CD4-positive, CD25-positive, alpha-beta regulatory T cell (primary cell): ENCODE data around the gene ARID1B. TPM values are rescaled to one million over a fixed set of nuclear protein-coding genes. Genes with fewer than 3 reads are reported as not detected.
"Not testable (repeated sequence)": the region's sequence is repeated elsewhere in the genome, so short reads cannot be mapped to it uniquely, and the experiment has no call there.

Experiments
- ATAC-seq, 2 donors: fragments of 150-1000 bp; cut with Tn5 transposase; one replicate each; pipeline ENCODE4 v1.10.0; 2021; ENCODE audit warnings: low read depth in 2 of 2, moderate number of reproducible peaks in 2 of 2, moderate library complexity in 1 of 2
- DNase-seq, 3 donors: peaks; one replicate each; pipeline versions ENCODE4 v3.0.0 to v3.0.0-alpha.2; 2012 to 2022; ENCODE audit warnings: mixed read lengths in 1 of 3
- H3K27ac ChIP-seq: one replicate; pipeline ENCODE4 v1.7.0; 2013; ENCODE audit warnings: mild to moderate bottlenecking, low read length; ENCODE audit not compliant: insufficient read depth, poor library complexity, severe bottlenecking
- H3K27me3 ChIP-seq: one replicate; pipeline ENCODE4 v1.7.0; 2013; ENCODE audit warnings: low read length; ENCODE audit not compliant: control insufficient read depth, insufficient read depth
- H3K36me3 ChIP-seq: one replicate; pipeline ENCODE4 v1.7.0; 2013; ENCODE audit warnings: mild to moderate bottlenecking, low read length, moderate library complexity; ENCODE audit not compliant: control insufficient read depth, insufficient read depth
- H3K4me1 ChIP-seq: 2 replicates; pipeline ENCODE4 v1.7.0; 2013; ENCODE audit warnings: mild to moderate bottlenecking, low read length; ENCODE audit not compliant: insufficient read depth, control insufficient read depth, poor library complexity, severe bottlenecking
- H3K4me3 ChIP-seq: one replicate; pipeline ENCODE4 v1.7.0; 2013; ENCODE audit warnings: low read depth, mild to moderate bottlenecking, low read length, moderate library complexity
- H3K9me3 ChIP-seq, 2 experiments: 1 replicate in 1 of 2; 2 replicates in 1 of 2; pipeline ENCODE4 v1.7.0; 2013; ENCODE audit warnings: low read length in 2 of 2, mild to moderate bottlenecking in 1 of 2, moderate library complexity in 1 of 2; ENCODE audit not compliant: control insufficient read depth in 2 of 2
- H3K27ac Mint-ChIP-seq, 3 donors: one replicate each; pipeline ENCODE4 v1.8.0; 2020 to 2022; ENCODE audit warnings: mild to moderate bottlenecking in 3 of 3, mixed read lengths in 3 of 3, moderate library complexity in 2 of 3
- H3K27me3 Mint-ChIP-seq: one replicate; pipeline ENCODE4 v1.8.0; 2022; ENCODE audit warnings: mild to moderate bottlenecking, mixed read lengths
- H3K36me3 Mint-ChIP-seq: one replicate; pipeline ENCODE4 v1.8.0; 2020; ENCODE audit warnings: mixed read lengths
- H3K4me1 Mint-ChIP-seq, 4 donors: one replicate each; pipeline ENCODE4 v1.8.0; 2020 to 2022; ENCODE audit warnings: mixed read lengths in 4 of 4, mild to moderate bottlenecking in 1 of 4
- H3K4me3 Mint-ChIP-seq, 4 donors: one replicate each; pipeline ENCODE4 v1.8.0; 2020 to 2022; ENCODE audit warnings: mild to moderate bottlenecking in 4 of 4, mixed read lengths in 4 of 4, moderate library complexity in 3 of 4
- H3K9me3 Mint-ChIP-seq, 7 donors: one replicate each; pipeline ENCODE4 v1.8.0; 2020 to 2022; ENCODE audit warnings: mixed read lengths in 7 of 7, mild to moderate bottlenecking in 3 of 7, moderate library complexity in 2 of 7
- polyA plus RNA-seq, 4 donors: library from polyadenylated mRNA; unstranded; fragments of 300-500 nt; fragmentation: Illumina TruSeq; gene quantifications; one replicate each; pipeline ENCODE4 v1.2.3, GENCODE V29; 2021
- total RNA-seq: library from RNA; stranded (reverse); gene quantifications from one replicate; pipeline ENCODE4 v1.2.3, GENCODE V29; 2022

ARID1B gene
- total and polyA plus RNA-seq, 5 donors from 2014 or later: 9.8 to 186 (median 12.4) TPM

DNA sequence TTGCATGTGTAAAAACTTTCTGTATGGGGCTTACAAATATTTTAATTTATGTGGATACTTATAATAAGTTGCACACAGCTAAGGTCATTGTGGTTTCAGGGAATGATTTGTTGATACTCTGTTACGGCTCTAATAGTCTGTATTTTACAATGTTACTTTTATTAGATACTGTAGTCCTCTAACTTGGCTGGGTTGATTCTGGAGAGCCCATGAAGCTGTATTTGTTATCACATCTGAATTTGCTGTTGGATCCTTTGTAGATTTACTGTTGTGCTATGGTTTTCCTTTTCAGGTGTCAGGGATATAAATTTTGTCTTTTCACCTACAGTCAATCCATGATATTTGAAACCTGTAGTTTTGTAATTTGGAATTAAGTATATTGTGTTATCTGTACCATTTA is 161.0 kb downstream of the ARID1B start:
- H3K9me3 Mint-ChIP-seq: no peaks in the 10 kb centered on the region
- ATAC-seq: no peak
- H3K27me3 Mint-ChIP-seq: no peaks in the 10 kb centered on the region
- Histone ChIP-seq H3K36me3 (peaks cover 3% of the 10 kb centered on the region), H3K27ac (no peak overlapping the region), H3K27me3 (no peaks in the 10 kb centered on the region), H3K4me1 (peaks cover 4% of the 10 kb centered on the region), H3K9me3 (no peaks in the 10 kb centered on the region), H3K4me3 (no peak overlapping the region)
- peaks cover 14% of the 10 kb centered on the region for H3K36me3 Mint-ChIP-seq
- peaks cover 34 to 74% (median 58%) of the 10 kb centered on the region in 4 donors for H3K4me1 Mint-ChIP-seq
- DNase-seq: no peak
- peak overlapping the region in 1 of 4 donors; percentile 14 for H3K4me3 Mint-ChIP-seq
- no peak overlapping the region for H3K27ac Mint-ChIP-seq

DNA sequence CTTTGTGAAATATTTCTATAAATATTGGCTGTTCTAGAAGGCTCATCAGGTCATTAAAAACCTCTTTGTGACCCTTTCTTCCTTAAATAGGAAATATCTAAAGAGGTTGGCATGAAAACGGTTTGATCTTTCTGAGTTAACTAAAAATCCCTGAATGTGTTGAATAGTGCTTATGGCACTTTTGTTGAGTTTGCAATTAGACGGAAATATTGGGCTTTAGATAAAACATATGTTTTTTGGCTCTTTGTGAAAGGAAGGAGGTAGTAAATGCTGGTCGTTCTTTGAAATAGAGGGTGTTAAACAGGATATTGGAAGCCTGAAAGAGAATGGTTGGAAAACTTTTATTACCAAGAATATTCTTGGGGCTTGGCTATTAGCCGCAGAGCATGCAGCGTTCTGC is 163.0 kb downstream of the ARID1B start:
- peak overlapping the region in 1 of 4 donors; percentile 21 for H3K4me3 Mint-ChIP-seq

GRCh38 chr6:156942266-156942665 is 165.1 kb downstream of the ARID1B start:
- Histone ChIP-seq H3K27ac (no peak overlapping the region), H3K4me1 (peaks cover 4% of the 10 kb centered on the region), H3K36me3 (no peaks in the 10 kb centered on the region), H3K4me3 (no peak overlapping the region), H3K9me3 (no peaks in the 10 kb centered on the region), H3K27me3 (no peaks in the 10 kb centered on the region)
- Mint-ChIP-seq H3K27ac (no peak overlapping the region), H3K4me1 (peaks cover 23 to 76% (median 62%) of the 10 kb centered on the region in 4 donors), H3K27me3 (no peaks in the 10 kb centered on the region), H3K9me3 (no peaks in the 10 kb centered on the region), H3K4me3 (no peak overlapping the region), H3K36me3 (peaks cover 3% of the 10 kb centered on the region)
- ATAC-seq (no peak), DNase-seq (no peak)

More for the DNA sequence above, 163.0 kb downstream of the ARID1B start:
- H3K27me3 ChIP-seq: no peaks in the 10 kb centered on the region
- H3K27ac ChIP-seq: no peak overlapping the region
- peaks cover 4% of the 10 kb centered on the region for H3K4me1 ChIP-seq
- no peaks in the 10 kb centered on the region for H3K9me3 ChIP-seq
- H3K27ac Mint-ChIP-seq: peak overlapping the region in 1 of 3 donors; percentile 13
- no peak overlapping the region for H3K4me3 ChIP-seq
- no peak for DNase-seq
- H3K9me3 Mint-ChIP-seq: no peaks in the 10 kb centered on the region
- H3K27me3 Mint-ChIP-seq: no peaks in the 10 kb centered on the region
- H3K36me3 ChIP-seq: peaks cover 2% of the 10 kb centered on the region
- no peak for ATAC-seq
- peaks cover 23 to 72% (median 54%) of the 10 kb centered on the region in 4 donors for H3K4me1 Mint-ChIP-seq
- peaks cover 12% of the 10 kb centered on the region for H3K36me3 Mint-ChIP-seq

DNA sequence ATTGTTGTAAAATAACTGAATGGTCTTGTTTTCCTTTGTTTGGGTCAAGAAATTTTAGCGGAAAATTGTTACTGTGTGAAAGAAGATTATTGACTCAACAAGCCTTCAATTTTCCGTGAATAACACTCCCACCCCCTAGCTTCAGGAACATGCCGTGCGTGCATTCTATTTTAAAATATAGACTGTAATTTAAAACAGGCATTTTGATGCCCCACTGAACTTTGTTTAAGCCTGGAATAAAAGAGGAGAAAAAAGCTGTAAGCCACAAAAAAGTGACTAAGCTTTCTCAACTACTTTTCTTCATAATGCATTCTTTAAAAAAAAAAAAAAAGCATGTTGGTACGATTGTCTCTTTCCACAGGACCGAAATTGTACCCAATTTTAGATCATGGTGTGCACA is 166.0 kb downstream of the ARID1B start:
- Histone ChIP-seq H3K4me3 (no peak overlapping the region), H3K27me3 (no peaks in the 10 kb centered on the region), H3K9me3 (no peaks in the 10 kb centered on the region), H3K27ac (no peak overlapping the region), H3K4me1 (peaks cover 4% of the 10 kb centered on the region), H3K36me3 (no peaks in the 10 kb centered on the region)
- no peak for DNase-seq
- peaks cover 3% of the 10 kb centered on the region for H3K36me3 Mint-ChIP-seq
- no peak for ATAC-seq
- H3K9me3 Mint-ChIP-seq: no peaks in the 10 kb centered on the region
- peak overlapping the region in 1 of 3 donors; percentile 10 for H3K27ac Mint-ChIP-seq
- H3K4me1 Mint-ChIP-seq: peaks cover 16 to 68% (median 57%) of the 10 kb centered on the region in 4 donors
- no peaks in the 10 kb centered on the region for H3K27me3 Mint-ChIP-seq
- no peak overlapping the region for H3K4me3 Mint-ChIP-seq

DNA sequence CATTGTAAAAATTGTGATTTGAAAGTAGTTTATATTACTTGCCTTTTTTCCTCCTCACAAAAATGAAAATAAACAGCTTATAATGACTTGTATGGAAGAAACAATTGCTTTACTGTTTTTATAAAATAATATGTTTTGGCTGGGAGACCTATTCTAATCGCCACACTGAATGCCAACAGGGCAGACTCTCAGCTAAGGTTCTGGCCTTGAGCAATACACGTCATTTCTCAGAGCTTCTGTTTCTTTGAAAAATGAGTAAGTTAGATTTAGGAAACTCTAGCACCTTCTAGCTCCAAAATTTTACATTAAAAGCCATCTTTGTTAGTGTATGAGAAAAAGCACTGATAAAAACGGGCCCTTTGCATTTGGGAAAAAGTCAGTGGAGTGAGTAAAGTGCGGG is 166.6 kb downstream of the ARID1B start:
- H3K27me3 Mint-ChIP-seq: no peaks in the 10 kb centered on the region
- Histone ChIP-seq H3K36me3 (no peaks in the 10 kb centered on the region), H3K27ac (no peak overlapping the region), H3K9me3 (no peaks in the 10 kb centered on the region), H3K4me3 (no peak overlapping the region), H3K4me1 (peaks cover 4% of the 10 kb centered on the region), H3K27me3 (no peaks in the 10 kb centered on the region)
- DNase-seq (no peak), ATAC-seq (no peak)
- peaks cover 3% of the 10 kb centered on the region for H3K36me3 Mint-ChIP-seq
- no peak overlapping the region for H3K4me3 Mint-ChIP-seq
- peaks cover 18 to 64% (median 52%) of the 10 kb centered on the region in 4 donors for H3K4me1 Mint-ChIP-seq
- no peaks in the 10 kb centered on the region for H3K9me3 Mint-ChIP-seq
- H3K27ac Mint-ChIP-seq: no peak overlapping the region

DNA sequence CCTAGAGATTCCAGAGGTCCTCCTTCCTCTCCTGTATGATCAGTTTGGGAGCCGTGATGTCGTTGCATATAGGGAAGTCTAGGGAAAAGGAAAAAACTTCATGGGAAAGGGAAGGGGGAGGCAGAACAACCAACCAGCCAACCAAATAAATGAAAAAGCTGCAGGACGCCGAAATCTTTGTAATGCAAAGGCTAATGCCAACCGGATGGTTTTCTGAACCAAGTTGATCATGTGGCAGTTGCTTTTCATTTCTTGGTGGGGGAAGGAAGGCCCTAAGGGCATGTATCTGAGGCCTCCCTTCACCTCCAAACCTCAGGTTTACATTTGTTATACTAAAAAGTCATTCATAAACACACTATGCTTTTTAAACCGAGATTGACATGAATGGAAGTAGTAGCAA is 167.2 kb downstream of the ARID1B start:
- H3K27ac Mint-ChIP-seq: peak overlapping the region in 1 of 3 donors; percentile 26
- H3K36me3 ChIP-seq: no peaks in the 10 kb centered on the region
- peaks cover 24 to 66% (median 55%) of the 10 kb centered on the region in 4 donors for H3K4me1 Mint-ChIP-seq

DNA sequence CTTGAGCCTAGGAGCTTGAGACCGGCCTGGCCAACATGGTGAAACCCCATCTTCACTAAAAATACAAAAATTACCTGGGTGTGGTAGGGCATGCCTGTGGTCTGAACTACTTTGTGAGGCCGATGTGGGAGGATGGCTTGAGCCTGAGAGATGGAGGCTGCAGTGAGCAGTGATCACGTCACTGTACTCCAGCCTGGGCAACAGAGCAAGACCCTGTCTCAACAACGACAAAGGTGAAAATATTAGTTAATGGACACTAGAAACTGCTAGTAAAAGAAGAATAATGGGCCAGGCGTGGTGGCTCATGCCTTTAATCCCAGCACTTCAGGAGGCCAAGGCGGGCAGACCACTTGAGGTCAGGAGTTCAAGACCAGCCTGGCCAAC is 168.6 kb downstream of the ARID1B start:
- peak overlapping the region in 1 of 3 donors; percentile 65 for H3K27ac Mint-ChIP-seq
- not testable (repeated sequence) for ATAC-seq, H3K4me1 ChIP-seq, H3K36me3 Mint-ChIP-seq, H3K4me3 ChIP-seq, H3K27ac ChIP-seq, H3K4me3 Mint-ChIP-seq, H3K9me3 Mint-ChIP-seq, H3K9me3 ChIP-seq, H3K27me3 Mint-ChIP-seq, H3K36me3 ChIP-seq, DNase-seq, H3K27me3 ChIP-seq
- peaks cover 24 to 67% (median 53%) of the 10 kb centered on the region in 4 donors for H3K4me1 Mint-ChIP-seq

More for the DNA sequence above, 167.2 kb downstream of the ARID1B start:
- H3K9me3 Mint-ChIP-seq: no peaks in the 10 kb centered on the region
- ATAC-seq (no peak), DNase-seq (no peak)
- peaks cover 3% of the 10 kb centered on the region for H3K36me3 Mint-ChIP-seq
- Histone ChIP-seq H3K4me1 (peaks cover 4% of the 10 kb centered on the region), H3K9me3 (no peaks in the 10 kb centered on the region), H3K27ac (no peak overlapping the region), H3K27me3 (no peaks in the 10 kb centered on the region), H3K4me3 (no peak overlapping the region)
- H3K4me3 Mint-ChIP-seq: no peak overlapping the region
- H3K27me3 Mint-ChIP-seq: no peaks in the 10 kb centered on the region

DNA sequence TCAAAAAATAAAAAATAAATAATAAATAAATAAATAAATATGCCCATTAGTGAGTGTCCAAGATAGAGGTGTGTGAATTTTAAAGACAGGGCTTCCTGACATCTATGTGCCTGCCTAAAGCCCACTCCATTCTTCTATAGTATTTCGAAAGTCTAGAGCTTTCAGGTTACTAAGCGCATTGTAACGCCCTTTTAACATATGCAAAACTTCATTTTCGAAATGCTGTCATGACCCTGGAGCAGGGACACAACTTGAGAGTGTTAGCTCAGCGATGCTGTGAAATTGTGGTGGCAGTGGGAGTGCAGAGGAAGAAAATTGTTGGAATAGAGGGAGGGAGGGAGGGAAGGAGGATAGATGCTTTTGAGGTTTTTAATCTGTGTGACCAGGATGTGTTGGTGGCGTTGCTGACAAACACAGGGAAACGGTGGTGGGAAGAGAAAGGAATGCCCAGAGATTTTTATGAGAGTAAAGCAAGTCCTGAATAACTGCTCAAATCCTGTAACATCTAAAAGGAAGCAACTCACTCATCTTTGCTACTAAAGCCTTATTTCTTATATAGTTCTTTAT is 169.3 kb downstream of the ARID1B start:
- DNase-seq: no peak
- H3K4me1 ChIP-seq: no peaks in the 10 kb centered on the region
- H3K36me3 Mint-ChIP-seq: peaks cover 3% of the 10 kb centered on the region
- H3K27me3 Mint-ChIP-seq: no peaks in the 10 kb centered on the region
- H3K27ac Mint-ChIP-seq: peak overlapping the region in 1 of 3 donors; percentile 41
- no peaks in the 10 kb centered on the region for H3K36me3 ChIP-seq
- ATAC-seq: no peak
- H3K27ac ChIP-seq: no peak overlapping the region
- H3K9me3 ChIP-seq: no peaks in the 10 kb centered on the region
- no peaks in the 10 kb centered on the region for H3K9me3 Mint-ChIP-seq
- H3K27me3 ChIP-seq: no peaks in the 10 kb centered on the region
- H3K4me1 Mint-ChIP-seq: peaks cover 25 to 65% (median 50%) of the 10 kb centered on the region in 4 donors
- no peak overlapping the region for H3K4me3 Mint-ChIP-seq
- no peak overlapping the region for H3K4me3 ChIP-seq
